ENCODE data around the gene RNASEL.

The RNASEL gene

DNA sequence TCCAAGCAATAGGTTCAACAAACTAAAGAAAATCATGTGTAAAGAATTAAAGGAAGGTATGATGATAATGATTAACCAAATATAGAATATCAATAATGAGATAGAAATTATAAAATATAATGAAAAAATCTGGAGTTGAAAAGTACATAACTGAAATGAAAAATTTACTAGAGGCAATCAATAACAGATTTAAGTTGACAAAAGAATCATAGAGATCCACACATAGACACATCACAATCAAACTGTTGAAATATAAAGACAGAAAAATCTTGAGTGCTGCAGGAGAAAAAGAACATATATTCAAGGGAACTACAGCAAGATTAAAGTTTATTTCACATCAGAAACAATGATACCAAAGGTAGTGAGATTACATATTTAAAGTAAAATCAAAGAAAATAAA, 63.7 kb downstream of the RNASEL start:
- DNase-seq (ENCODE audit: extremely low read depth, low read depth): no peak
- TF ChIP-seq, protein P1, sequence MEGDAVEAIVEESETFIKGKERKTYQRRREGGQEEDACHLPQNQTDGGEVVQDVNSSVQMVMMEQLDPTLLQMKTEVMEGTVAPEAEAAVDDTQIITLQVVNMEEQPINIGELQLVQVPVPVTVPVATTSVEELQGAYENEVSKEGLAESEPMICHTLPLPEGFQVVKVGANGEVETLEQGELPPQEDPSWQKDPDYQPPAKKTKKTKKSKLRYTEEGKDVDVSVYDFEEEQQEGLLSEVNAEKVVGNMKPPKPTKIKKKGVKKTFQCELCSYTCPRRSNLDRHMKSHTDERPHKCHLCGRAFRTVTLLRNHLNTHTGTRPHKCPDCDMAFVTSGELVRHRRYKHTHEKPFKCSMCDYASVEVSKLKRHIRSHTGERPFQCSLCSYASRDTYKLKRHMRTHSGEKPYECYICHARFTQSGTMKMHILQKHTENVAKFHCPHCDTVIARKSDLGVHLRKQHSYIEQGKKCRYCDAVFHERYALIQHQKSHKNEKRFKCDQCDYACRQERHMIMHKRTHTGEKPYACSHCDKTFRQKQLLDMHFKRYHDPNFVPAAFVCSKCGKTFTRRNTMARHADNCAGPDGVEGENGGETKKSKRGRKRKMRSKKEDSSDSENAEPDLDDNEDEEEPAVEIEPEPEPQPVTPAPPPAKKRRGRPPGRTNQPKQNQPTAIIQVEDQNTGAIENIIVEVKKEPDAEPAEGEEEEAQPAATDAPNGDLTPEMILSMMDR (IDR thresholded peaks at IDR 0.05; ENCODE audit: low read depth, low read length): no peak
